GM21619 (cell line): Measurements from ENCODE around the gene GLT8D2.
A peak's percentile ranks its signal among the peaks of the same experiment; 100 is the strongest.

Experiments
- ATAC-seq: cut with Tn5 transposase; IDR thresholded peaks from one replicate; pipeline ENCODE4 v1.9.1; 2021; ENCODE audit not compliant: unreplicated experiment

Gene GLT8D2, protein sequence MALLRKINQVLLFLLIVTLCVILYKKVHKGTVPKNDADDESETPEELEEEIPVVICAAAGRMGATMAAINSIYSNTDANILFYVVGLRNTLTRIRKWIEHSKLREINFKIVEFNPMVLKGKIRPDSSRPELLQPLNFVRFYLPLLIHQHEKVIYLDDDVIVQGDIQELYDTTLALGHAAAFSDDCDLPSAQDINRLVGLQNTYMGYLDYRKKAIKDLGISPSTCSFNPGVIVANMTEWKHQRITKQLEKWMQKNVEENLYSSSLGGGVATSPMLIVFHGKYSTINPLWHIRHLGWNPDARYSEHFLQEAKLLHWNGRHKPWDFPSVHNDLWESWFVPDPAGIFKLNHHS

DNA sequence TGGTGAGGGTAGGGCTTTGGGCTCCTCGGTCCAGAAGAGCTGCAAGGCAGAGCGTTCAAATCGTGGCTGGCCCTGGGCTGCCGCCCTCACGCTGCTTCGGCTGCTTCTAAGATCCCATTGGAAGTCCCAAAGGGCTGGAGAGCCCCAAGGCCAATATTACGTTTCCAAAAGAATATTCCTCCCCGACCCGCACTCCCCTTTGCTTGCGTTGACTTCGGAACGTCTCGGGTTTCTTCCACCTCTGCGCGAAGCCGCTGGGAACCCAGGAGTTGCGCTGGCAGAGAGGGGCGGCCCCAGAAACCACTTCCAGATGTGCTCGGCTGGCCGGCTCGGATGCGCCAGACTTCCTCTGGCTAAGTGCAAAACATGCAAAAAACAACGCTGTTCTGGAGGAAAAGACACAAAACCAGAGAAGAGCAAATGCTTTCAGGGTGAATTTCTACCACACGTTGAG, at the start of gene GLT8D2:
Gene GLT8D2, minus strand, starts transcription at position 285 of the 454 bp plus-strand sequence. CDS start 30,539 bp downstream, outside the sequence.
- no peak for ATAC-seq

DNA sequence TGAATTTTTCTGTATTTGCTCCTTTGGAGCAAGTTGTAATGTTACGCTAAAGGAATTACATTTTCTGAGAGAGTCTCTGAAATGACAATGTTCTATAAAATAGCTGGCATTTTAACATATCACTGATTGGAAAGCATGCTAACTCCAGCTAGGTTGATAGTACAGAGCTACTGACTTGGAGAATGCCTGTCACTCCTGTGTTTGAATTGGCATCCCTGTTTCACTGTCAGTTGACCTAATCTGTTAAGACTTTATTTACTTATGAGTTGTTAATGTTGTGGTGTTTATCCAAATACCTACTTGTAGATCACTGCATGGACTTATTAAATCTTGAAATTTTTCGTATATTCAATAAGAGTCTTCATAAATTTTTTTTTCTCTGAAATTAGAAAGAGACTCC, 48.0 kb upstream of the GLT8D2 start:
- no peak for ATAC-seq

DNA sequence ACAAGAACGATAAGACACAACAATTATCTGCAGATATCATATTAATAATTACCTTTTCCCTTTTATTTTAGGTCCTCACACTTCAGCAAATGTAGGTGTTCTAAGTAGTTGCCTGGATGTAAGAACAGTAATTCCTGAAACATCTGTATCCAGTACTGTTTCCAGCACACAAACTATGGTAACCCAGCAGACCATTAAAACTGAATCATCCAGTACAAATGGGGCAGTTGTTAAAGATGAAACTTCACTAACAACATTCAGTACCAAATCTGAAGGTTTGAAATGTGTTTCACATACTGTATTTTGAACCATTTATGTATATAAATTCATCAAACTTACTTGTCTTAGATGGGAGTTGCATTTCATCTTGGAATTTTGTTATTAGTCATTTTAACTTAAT, 45.3 kb upstream of the GLT8D2 start:
- no peak for ATAC-seq

DNA sequence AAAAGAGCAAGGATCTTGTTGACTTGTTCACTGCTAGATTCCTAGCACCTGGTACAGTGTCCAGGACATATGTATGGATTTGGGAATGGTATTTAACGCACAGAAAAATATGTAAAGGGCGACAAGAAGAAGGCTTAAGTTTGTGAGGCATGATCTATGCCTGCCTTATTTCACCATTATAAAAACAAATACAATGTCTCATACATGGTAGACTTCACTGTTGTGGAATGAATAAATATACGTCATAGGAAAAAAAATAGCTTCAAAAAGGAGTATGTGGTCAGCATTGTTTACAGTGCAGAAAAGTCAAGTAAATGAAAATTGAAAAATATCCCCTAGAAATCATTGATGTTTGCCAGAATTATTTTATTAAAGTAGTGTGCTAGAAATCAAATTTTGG, 44.3 kb upstream of the GLT8D2 start:
- ATAC-seq, result no peak

DNA sequence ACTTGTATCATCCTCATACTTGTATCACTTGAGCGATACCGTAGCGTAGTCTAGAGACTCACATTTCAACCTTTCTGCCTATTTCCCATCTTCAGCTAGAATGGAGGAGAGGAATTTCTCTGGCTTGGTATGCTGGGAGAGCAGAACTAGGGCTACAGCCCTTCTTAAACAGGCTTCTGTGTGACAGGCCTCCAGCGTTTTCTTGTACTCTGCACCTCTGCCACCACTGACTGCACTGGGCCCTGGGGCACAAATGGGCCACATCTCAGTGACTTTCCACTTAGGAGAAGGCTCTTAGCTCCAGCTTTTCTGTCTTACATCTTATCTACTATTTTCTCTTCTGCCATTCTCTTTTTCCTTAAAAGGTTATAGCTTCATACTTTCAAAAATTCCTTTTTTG, 41.1 kb upstream of the GLT8D2 start:
- ATAC-seq, result no peak

DNA sequence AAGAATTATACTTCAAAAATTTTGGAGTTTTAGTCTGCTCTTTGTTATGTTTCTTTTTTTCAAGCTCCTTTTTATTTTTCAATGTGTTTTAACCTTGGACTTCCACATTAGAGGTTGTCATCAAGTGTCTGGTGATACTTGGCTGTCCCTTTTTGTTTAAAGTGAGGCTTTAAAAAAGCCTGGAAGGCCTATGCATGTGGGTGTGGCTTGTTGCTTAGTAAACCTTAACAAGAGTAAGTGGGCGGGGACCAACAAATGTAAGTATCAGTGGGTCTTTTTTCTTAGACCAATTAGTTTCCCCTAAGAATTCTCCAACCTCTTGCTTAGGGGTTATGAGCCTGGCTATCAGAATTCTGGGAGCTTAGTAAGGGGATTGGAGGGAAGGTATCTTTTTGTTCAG, 40.7 kb upstream of the GLT8D2 start:
- ATAC-seq, result no peak

DNA sequence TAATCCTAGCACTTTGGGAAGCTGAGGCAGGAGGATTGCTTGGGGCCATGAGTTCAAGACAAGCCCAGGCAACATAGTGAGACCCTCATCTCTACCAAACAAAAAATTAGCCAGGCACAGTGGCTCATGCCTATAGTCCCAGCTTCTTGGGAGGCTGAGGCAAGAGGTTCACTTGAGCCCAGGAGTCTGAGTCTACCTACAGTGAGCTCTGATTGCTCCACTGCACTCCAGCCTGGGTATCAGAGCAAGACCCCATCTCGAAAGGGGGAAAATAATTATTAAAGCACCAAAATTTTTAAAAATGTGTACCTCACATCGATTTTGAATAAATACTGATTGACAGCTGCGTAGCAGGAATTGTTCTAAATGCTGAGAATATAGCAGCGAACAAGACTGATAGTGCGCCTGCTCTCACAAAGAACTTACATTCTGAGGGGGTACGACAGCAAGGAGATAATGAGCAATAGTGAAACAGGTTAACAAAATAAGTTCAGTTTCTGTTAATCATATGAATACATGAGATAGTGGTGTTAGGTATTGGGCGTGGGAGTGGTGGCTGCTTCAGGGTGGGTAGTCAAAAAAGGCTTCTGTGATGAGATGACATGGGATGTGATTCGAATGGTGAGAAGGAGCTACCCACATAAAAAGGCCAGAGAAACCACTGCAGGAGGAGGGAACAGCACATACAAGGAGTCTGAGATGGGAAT, 33.9 kb upstream of the GLT8D2 start:
- ATAC-seq, result peak; percentile 82

DNA sequence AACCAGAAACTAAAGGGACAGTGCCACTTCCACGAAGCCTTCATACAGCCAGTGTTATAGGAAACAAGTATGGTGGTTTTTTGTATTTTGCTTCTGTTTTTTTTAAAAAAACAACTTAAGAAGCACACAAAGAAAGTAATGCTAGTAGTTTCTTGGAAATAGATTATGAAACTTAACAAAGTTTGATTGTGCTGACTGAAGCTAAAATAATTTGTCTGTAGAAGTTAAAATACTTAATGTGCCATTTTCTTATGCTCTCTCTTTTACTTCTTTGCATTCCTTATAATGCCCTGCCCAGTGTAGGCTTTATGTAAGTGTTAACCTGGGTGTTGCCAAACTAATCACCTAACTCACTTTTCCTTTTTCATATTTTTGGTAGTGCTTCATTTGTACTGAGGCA, 30.8 kb upstream of the GLT8D2 start:
- ATAC-seq, result no peak

DNA sequence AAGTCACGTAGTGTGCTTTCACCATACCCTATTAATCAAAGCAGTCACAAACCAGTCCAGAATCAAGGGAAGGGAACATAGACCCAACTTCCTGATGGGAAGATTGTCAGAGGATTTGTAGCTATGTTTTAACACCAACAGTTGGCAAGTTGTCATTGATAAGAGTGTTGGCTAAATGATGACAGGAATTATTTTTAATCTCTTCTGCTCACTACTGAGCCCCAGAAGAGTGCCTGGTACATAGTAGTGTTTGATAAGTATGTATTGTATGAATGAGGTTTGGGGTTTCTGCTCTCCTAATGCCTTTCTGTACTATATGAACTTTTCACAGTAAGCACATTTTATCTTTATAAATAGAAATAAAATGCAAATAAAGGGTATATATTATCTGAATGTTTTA, 29.0 kb upstream of the GLT8D2 start:
- ATAC-seq, result no peak

DNA sequence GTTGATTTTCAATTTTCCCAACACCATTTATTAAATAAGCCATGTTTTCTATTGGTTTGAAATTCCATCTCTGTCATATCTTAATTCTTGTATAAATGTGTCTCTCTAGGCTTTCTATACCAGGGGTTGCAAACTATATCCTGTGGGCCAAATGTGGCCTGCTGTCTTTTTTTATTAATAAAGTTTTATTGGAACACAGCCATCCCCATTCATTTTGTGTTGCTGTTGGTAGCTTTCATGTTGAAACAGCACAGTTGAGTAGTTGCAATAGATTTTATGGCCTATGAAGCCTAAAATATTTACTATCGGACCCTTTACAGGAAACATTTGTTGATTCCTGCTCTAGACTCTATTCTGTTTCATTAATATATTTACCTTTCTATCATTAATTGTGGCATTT, 23.7 kb upstream of the GLT8D2 start:
- ATAC-seq, result no peak

DNA sequence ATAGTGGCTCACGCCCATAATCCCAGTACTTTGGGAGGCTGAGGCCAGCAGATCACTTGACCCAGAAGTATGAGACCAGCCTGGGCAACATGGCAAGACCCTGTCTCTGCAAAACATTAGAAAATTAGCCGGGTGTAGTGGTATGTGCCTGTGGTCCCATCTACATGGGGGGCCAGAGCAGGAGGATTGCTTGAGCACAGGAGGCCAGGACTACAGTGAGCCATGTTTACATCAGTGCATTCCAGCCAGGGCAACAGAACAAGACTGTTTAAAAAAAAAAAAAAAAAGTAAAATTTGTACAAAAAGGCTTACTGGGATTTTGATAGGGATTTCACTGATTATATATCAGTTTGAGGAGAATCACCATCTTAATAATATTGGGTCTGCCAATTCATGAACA, 22.1 kb upstream of the GLT8D2 start:
- no peak for ATAC-seq

DNA sequence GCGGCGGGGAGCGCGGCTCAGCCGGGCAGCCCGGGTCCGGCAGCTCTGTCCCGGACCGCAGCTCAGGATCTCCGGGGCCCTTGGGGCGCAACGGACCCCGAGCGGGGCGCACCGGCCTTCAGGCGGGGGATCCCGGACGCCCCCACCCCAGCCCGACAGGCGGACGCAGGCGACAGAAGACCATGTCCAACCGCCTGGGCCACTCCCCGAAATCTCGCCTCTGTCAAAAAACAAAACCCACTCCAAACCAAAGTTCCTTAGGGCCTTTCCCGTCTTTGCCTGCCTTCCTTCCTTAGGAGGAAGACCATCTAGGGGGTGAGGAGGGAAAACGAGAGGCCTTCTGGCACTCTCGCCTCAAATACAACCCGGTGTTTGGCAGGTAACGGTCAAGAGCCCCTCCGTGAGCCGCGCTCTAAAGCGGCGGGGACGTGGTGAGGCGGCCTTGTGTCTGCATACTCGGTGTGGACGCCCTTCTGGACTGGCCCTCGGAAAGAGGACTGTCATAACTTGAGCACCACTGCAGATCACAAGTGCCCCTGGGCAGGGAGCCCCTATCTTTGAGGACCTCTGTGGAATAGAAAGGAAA, 14.9 kb upstream of the GLT8D2 start:
- ATAC-seq, result peak; percentile 14

DNA sequence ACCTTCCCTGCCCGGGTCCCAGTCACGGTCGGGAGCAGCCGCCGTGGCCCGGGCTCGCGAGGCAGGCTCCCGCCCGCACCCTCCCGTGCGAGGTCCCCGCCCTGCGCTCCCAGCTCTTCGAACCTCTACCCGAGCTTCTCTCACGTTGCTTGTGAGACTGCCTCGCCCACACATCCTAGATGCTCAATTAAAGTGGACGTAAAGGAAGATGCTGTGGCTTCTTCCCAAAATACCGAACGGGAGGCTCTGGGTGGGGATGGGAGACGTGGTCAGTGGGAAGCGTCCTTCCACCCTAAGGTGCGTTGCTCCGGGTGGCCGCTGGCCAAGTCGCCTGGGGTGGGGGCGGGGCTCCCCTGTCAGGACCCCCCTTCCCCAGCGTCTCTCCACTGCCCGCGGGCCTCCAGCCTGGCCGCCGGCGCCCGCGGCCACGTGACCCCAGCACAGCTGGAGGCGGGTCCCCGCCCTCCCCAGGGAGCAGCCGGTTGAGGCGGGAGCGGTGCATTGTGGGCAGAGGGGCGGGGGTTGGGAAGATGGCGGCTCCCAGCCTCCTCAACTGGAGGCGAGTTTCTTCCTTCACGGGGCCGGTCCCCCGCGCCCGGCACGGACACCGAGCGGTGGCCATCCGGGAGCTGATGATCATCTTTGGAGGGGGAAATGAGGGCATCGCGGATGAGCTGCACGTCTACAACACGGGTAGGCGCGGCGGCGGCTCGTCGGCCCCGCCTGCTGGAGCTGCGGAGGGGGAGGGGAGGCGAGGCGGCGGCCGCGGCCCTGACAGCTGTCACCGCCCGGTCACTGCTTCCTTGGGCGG, 14.2 kb upstream of the GLT8D2 start, which contains the start of gene HCFC2:
Gene HCFC2, plus strand, starts transcription at position 501 of the 811 bp plus-strand sequence. Its CDS starts 30 bp downstream, at position 531.
- peak; percentile 86 for ATAC-seq

DNA sequence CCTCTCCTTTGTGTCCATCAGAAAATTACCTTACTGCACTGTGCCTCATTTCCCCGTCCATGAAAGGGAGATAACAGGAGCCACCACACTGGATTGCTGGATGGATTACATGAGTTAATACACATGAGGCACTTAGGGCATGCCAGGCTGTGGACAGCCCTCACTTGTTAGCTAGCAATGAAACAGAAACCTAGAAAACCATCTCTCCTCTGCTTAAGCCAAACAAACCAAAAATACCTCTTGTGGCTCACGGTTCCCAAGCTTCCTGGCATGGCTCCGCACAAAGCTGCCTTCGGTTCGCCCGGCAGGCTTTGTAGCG, 13.7 kb upstream of the GLT8D2 start:
- ATAC-seq, result peak; percentile 34

DNA sequence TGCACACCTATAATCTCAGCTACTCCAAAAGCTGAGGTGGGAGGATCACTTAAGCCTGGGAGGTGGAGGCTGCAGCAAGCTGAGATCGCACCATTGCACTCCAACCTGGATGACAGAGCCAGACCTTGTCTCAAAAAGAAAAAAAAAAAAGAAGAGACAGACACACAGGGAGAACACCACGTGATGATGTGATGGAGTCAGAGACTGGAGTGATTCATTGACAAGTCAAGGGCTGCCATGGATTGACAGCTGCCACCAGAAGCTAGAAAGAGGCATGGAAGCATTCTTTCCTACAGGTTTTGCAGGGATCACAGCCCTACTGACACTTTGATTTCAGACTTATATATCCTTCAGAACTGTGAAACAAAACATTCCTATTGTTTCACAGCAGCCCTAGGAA, 10.8 kb upstream of the GLT8D2 start:
- ATAC-seq, result no peak

DNA sequence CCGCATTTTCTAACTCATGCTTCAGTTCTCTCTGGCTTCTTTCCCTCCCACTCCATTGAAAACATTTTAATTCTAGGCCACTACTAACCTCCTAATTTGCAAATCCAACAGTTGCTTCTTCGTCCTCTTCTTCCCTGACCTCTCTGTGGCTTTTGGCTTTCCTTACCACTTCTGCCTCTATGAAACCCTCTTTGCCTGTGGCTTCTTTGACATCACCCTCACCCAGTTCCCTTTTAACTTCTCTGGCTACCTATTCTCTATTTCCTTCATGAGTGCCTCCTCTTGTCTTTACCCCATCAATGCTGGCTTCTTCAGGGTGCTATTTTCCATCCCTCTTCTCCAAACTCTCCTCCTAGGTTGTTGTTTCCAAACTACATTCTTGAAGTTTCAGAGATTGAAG, 10.0 kb upstream of the GLT8D2 start:
- no peak for ATAC-seq

DNA sequence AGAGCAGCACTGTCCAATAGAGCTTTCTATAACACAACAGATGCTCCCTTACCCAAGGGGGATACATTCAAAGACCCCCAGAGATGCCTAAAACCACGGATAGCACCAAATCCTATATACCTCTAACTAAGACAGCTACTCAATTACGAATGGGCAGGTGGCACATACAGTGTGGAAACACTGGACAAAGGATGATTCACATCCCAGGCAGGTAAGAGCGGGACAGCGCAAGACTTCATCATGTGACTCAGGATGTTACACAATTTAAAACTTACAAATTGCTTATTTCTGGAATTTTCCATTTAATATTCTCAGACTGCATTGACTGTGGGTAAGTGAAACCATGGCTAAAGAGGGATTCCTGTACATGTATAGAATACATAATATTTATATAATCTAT, 8.8 kb upstream of the GLT8D2 start:
- ATAC-seq, result no peak

DNA sequence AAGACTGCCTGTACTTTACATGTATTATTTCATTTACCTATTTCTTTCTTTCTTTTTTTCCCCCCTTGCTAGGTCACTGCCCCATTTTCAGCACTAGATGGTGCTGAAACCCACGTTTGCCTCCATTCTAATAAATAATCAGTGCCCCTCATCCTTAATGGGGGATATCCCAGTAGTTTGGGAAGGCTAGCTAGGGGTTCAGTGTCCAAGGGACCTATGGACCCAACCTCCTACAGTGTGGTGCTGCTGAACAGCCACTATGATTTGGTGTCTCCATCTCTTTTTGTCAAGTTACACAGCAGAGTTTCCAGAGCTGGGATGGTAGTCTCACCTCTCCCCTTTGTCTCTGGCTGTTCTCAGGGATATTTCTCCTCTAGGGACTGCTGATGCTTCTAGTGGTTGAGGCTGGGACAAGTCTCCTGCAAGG, 7.8 kb upstream of the GLT8D2 start:
- ATAC-seq, result no peak

DNA sequence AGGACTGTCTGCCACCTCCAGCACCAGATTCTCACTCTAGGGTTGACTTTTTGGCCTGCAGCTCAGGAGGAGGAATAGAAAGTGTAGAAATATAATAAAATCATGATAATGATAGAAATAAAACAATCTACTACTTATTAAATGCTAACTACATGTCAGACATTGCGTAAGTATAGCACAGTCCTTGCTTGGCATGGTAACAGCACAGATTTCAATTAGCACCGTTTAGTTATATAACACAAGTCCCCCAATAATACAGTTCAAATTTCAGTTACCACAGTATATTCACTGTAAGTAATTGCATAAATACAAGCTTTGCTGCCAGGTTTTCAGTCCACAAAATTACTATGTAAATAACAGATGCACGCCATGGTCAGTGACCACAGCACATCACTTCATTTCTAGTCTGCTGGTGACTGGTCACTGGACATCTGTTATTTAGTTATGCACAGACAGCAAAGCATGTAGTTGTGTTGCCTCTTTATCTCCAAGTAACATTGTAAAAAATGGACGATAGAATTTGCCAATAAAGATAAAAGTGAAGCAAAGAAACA, 6.5 kb upstream of the GLT8D2 start:
- no peak for ATAC-seq

DNA sequence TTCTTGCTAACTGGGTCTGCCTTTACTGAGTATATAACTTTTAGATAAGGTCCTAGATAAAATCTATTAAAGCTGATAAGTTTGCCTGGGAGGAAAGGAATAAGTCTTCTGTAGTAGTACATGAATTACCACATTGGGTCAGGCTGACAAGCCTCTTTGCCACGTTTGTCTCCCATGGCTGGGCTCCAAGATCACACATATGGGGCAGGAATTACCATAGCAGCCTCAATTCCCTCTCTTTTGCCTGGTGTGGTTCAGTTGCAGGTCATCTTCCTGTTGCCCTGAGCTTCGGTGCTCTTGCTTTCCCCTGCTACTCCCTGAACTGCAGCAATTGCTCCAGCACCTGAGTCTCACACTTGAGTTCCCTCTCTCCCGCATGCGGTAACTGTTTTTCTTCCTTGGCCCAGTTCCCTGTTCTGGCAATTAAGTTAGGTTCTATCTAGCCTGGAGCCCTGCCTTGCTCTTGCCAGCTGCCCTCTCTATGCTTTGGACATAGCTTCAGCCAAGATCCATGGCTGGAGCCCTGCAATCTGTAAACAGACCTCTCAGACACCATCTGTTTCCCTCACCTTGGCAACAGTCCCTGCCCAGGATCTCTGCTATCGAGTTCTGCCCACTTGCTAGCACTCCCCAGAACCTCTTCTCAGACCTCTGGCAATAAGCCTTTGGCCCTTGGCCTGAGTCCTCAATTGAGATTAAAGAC, 5.8 kb upstream of the GLT8D2 start:
- no peak for ATAC-seq
